IPS-20b (cell line): ENCODE results near the gene LTBP2.

Source experiments
- H3K27ac ChIP-seq: one replicate; pipeline ENCODE4 v1.5.1; 2013; ENCODE audit warnings: low read length
- H3K27me3 ChIP-seq: 2 replicates; pipeline ENCODE4 v1.6.1; 2013; ENCODE audit warnings: mild to moderate bottlenecking, low read length, inconsistent platforms; ENCODE audit not compliant: insufficient read depth
- H3K36me3 ChIP-seq: 2 replicates; pipeline ENCODE4 v1.6.1; 2013; ENCODE audit warnings: low read depth, mild to moderate bottlenecking, inconsistent platforms, low read length, moderate library complexity; ENCODE audit not compliant: insufficient read depth
- H3K4me1 ChIP-seq: 2 replicates; pipeline ENCODE4 v1.6.1; 2013; ENCODE audit warnings: mild to moderate bottlenecking, control low read depth, inconsistent platforms, low read length, moderate library complexity; ENCODE audit not compliant: insufficient read depth
- H3K4me3 ChIP-seq: 2 replicates; pipeline ENCODE4 v1.5.1; 2013; ENCODE audit warnings: mild to moderate bottlenecking, low read length, inconsistent platforms
- H3K9ac ChIP-seq: 2 replicates; pipeline ENCODE4 v1.6.1; 2013; ENCODE audit warnings: low read depth, mild to moderate bottlenecking, inconsistent platforms, low read length, moderate library complexity
- H3K9me3 ChIP-seq: 2 replicates; pipeline ENCODE4 v1.6.1; 2013; ENCODE audit warnings: mild to moderate bottlenecking, low read depth, low read length, inconsistent platforms; ENCODE audit not compliant: insufficient read depth

LTBP2 gene

DNA sequence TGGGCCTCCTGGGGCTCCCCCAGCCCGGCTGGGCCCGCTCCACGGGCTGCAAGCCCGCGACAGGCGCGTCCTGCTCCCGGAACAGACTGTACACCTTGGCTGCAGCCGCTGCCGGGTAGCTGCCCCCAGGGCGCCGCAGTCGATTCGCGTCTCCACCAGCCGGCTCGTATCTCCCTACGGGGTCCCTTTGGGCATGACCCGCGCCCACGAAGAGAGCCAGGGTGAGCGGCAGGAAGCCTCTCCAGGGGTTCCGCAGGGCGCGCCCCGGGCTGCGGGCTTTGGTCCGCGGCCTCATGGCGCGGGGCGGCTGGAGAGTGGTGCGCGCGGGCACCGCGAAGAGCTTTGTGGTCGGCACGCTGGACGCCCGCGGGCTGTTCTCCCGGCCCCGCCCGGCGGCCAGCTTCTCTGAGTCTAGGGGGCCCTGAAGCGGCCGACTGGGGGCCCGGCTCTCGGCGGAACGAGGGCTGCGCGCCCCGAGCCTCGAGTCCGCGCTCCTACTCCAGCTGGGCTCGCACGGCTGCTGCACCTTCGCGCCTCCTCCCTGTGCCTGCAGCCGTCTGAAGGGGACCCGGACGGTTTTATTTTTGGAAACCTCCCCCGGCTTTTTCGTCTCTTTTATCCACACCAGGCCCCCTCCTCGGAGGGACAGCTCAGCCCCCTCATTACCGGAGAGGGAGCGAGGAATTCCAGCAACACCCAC, at the start of gene LTBP2:
TSS of gene LTBP2 (minus strand) at position 588 of the 700 bp plus-strand sequence. CDS start at position 295, 293 bp downstream.
- Histone ChIP-seq H3K36me3 (no peaks in the 10 kb centered on the region), H3K9ac (no peak within 1 kb of the TSS; the same call in 1 of the 2 replicates), H3K9me3 (no peaks in the 10 kb centered on the region), H3K4me3 (peak within 1 kb of the TSS; percentile 61), H3K27me3 (peaks cover 37% of the 10 kb centered on the region), H3K27ac (no peak within 1 kb of the TSS), H3K4me1 (peaks cover 5% of the 10 kb centered on the region; the same call in 1 of the 2 replicates)

GRCh38 chr14:74660863-74661262, 48.8 kb upstream of the LTBP2 start:
- Histone ChIP-seq H3K4me1 (no peaks in the 10 kb centered on the region), H3K36me3 (peaks cover 65% of the 10 kb centered on the region), H3K27me3 (no peaks in the 10 kb centered on the region), H3K4me3 (no peak overlapping the region), H3K27ac (no peak overlapping the region), H3K9ac (no peak overlapping the region), H3K9me3 (no peaks in the 10 kb centered on the region)

- Histone ChIP-seq H3K9me3 (no peaks in the 10 kb centered on the region), H3K27me3 (no peaks in the 10 kb centered on the region), H3K9ac (no peak overlapping the region), H3K4me1 (no peaks in the 10 kb centered on the region), H3K4me3 (no peak overlapping the region), H3K36me3 (peaks cover 58% of the 10 kb centered on the region), H3K27ac (no peak overlapping the region)
Observed at GRCh38 chr14:74660167-74660566, 48.1 kb upstream of the LTBP2 start.

GRCh38 chr14:74658535-74659131, 46.6 kb upstream of the LTBP2 start:
- no peak overlapping the region for H3K9ac ChIP-seq
- no peak overlapping the region for H3K4me3 ChIP-seq
- H3K27ac ChIP-seq: no peak overlapping the region
- no peaks in the 10 kb centered on the region for H3K27me3 ChIP-seq
- H3K4me1 ChIP-seq: no peaks in the 10 kb centered on the region
- peaks cover 45% of the 10 kb centered on the region for H3K36me3 ChIP-seq
- no peaks in the 10 kb centered on the region for H3K9me3 ChIP-seq

DNA sequence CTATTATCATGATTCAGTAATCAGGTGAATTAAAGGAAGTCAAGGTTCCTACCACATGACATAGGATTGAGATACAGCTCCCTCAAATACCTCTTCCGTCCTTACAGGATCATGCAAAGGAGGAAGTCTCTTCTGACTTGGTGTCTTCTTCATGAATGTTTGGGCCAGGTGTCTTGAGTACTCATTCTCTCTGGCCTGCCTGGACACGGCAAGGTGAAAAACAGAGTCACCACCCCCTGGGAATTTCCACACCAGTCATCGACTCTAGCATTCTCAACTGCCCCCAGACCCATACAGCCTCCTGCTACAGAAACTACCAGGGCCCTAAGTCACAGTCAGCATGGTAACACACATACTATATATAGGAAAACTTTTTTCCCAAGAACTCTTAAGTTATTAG, 44.9 kb upstream of the LTBP2 start:
- Histone ChIP-seq H3K4me3 (no peak overlapping the region), H3K36me3 (peaks cover 29% of the 10 kb centered on the region), H3K9ac (no peak overlapping the region), H3K4me1 (no peaks in the 10 kb centered on the region), H3K9me3 (no peaks in the 10 kb centered on the region), H3K27ac (no peak overlapping the region), H3K27me3 (no peaks in the 10 kb centered on the region)

- Histone ChIP-seq H3K9me3 (no peaks in the 10 kb centered on the region), H3K4me3 (no peak overlapping the region), H3K27ac (no peak overlapping the region), H3K27me3 (no peaks in the 10 kb centered on the region), H3K9ac (no peak overlapping the region), H3K4me1 (no peaks in the 10 kb centered on the region), H3K36me3 (peaks cover 17% of the 10 kb centered on the region)
Observed at GRCh38 chr14:74655599-74656395, 43.8 kb upstream of the LTBP2 start.

GRCh38 chr14:74654931-74655330, 42.9 kb upstream of the LTBP2 start:
- Histone ChIP-seq H3K9ac (no peak overlapping the region), H3K36me3 (peaks cover 8% of the 10 kb centered on the region), H3K4me1 (no peaks in the 10 kb centered on the region), H3K4me3 (no peak overlapping the region), H3K27ac (no peak overlapping the region), H3K9me3 (no peaks in the 10 kb centered on the region), H3K27me3 (no peaks in the 10 kb centered on the region)

GRCh38 chr14:74653386-74654138, 41.5 kb upstream of the LTBP2 start:
- H3K4me3 ChIP-seq: no peak overlapping the region
- no peaks in the 10 kb centered on the region for H3K27me3 ChIP-seq
- H3K27ac ChIP-seq: no peak overlapping the region
- no peak overlapping the region for H3K9ac ChIP-seq
- H3K36me3 ChIP-seq: peaks cover 6% of the 10 kb centered on the region; the same call in 1 of the 2 replicates
- no peaks in the 10 kb centered on the region for H3K4me1 ChIP-seq
- H3K9me3 ChIP-seq: no peaks in the 10 kb centered on the region

DNA sequence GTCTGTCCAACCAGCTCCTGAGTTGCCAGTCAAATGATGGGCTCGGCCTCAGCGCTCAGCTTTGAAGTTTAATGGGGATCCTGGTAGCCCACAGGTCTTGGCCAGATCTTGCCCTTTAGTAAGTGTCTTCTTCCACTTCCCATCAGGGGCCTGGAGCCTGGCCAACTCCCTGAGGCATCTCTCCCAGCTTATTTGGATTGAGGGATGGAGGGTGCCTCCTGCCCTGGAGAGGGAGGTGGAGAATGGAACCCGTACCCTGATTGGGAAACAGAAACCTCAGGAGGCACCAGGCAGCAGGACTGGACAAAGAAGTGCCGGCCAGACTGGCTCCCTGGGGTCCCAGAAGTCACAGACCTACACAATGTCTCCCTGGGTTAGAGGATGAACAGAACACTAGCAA, 40.5 kb upstream of the LTBP2 start:
- Histone ChIP-seq H3K27ac (no peak overlapping the region), H3K9ac (no peak overlapping the region), H3K36me3 (peaks cover 6% of the 10 kb centered on the region; the same call in 1 of the 2 replicates), H3K4me1 (0 out of 2 replicates have a peak, but pooled peaks cover 6% of the 10 kb centered on the region), H3K4me3 (no peak overlapping the region), H3K27me3 (no peaks in the 10 kb centered on the region), H3K9me3 (no peaks in the 10 kb centered on the region)

- no peak overlapping the region for H3K27ac ChIP-seq
- H3K27me3 ChIP-seq: no peaks in the 10 kb centered on the region
- no peaks in the 10 kb centered on the region for H3K9me3 ChIP-seq
Observed at GRCh38 chr14:74650927-74651686, 39.1 kb upstream of the LTBP2 start.

DNA sequence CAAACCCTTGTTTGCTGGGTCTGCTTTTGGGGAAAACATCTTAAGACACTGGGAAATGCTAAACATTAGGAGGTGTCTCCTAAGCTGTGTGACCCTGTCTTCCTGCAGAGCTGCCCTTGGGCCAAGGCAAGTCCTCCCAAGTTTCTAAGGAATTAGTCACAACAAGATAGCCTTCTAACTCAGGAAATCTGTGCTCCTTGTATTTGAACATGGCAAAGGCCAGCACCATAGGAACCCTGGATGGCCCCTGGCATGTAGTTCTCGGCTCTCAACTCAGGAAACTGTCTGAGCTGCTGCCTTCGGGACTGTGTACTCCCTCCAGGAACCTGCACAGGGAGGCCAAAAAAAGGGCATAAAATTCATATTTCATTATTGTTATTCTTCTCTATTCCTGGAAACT, 37.6 kb upstream of the LTBP2 start:
- no peak overlapping the region for H3K27ac ChIP-seq
- no peaks in the 10 kb centered on the region for H3K36me3 ChIP-seq
- H3K27me3 ChIP-seq: no peaks in the 10 kb centered on the region
- H3K9ac ChIP-seq: no peak overlapping the region
- H3K9me3 ChIP-seq: no peaks in the 10 kb centered on the region
- H3K4me1 ChIP-seq: 0 out of 2 replicates have a peak, but pooled peaks cover 6% of the 10 kb centered on the region
- H3K4me3 ChIP-seq: no peak overlapping the region

More at GRCh38 chr14:74650927-74651686, 39.1 kb upstream of the LTBP2 start:
- no peak overlapping the region for H3K4me3 ChIP-seq
- no peak overlapping the region for H3K9ac ChIP-seq
- H3K36me3 ChIP-seq: peaks cover 2% of the 10 kb centered on the region; the same call in 1 of the 2 replicates
- 0 out of 2 replicates have a peak, but pooled peaks cover 6% of the 10 kb centered on the region for H3K4me1 ChIP-seq
